Ureter (tissue), 1 donor: ENCODE measurements around the gene CTDNEP1. TPM values are rescaled to one million over a fixed set of nuclear protein-coding genes. Genes with fewer than 3 reads are reported as not detected.

ENCODE experiments used
- DNase-seq: peaks from one replicate; pipeline ENCODE4 v3.0.0-alpha.2; 2020; ENCODE audit warnings: low spot score
- total RNA-seq: library from RNA; stranded (reverse); gene quantifications from one replicate; pipeline ENCODE4 v1.2.4, GENCODE V29; 2023
- donor health status: DM: yes; HTN: yes; CAD: no.

CTDNEP1 gene
- total RNA-seq = 116 TPM

- DNase-seq = peak; percentile 99
These were observed at the start of gene CTDNEP1 for GRCh38 chr17:7251661-7252175. TSS of gene CTDNEP1 (minus strand) at chr17:7251734. CDS start at chr17:7251296, 438 bp downstream.

- peak; percentile 77 for DNase-seq
These were observed 44.8 kb upstream of the CTDNEP1 start for GRCh38 chr17:7296189-7296861.

- no peak for DNase-seq
These were observed 44.0 kb upstream of the CTDNEP1 start for GRCh38 chr17:7295230-7296180.

- peak; percentile 64 for DNase-seq
These were observed 43.1 kb upstream of the CTDNEP1 start, which contains the start of gene YBX2 for GRCh38 chr17:7294614-7295153. TSS of gene YBX2 (minus strand) at chr17:7294639. CDS start at chr17:7294500, 139 bp downstream.

- DNase-seq = no peak
These were observed 42.5 kb upstream of the CTDNEP1 start for GRCh38 chr17:7293816-7294613.

- no peak for DNase-seq
These were observed 41.6 kb upstream of the CTDNEP1 start for GRCh38 chr17:7293159-7293558.

GRCh38 chr17:7292729-7293128 lies 41.2 kb upstream of the CTDNEP1 start:
- DNase-seq = no peak

GRCh38 chr17:7292194-7292593 lies 40.7 kb upstream of the CTDNEP1 start:
- no peak for DNase-seq

DNA sequence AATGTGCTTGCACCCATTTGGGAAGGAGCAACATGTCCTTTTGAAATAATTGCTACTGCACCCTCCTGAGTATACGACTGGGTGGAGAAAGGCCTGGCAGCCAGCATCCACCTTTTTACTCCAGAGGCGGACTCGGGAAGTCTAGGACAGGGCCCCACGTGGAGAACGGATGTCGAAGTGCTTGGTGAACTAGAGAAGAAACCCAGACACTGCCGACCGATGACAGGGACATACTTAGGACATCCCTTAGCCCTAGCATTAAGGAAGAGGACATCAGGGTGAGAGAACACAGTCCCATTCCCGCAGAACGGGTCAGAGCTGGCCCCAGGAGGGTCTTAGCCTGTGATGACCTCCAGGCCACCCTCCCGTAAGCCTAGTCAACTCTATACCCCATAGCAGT lies 39.2 kb upstream of the CTDNEP1 start:
- DNase-seq = no peak

DNA sequence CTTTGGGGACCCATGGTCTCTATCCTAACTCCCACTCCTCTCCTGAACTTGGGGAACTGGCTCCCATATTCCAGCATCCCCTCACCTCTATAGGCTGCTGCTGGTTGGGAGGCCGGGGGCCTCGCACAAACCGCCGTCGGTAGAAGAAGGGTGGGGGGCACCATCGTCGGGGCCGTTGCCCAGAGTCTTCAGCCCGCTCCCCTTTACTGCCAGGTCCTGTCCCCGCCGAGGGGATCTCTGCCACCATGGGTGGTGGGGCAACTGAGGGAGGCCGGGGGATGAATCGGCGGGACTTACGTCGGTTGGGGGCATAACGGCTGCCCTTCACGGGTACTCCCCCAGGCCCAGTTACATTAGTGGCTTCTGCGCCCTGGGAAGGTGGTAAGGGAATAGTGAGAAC lies 38.6 kb upstream of the CTDNEP1 start:
- no peak for DNase-seq

GRCh38 chr17:7289256-7290032 lies 37.9 kb upstream of the CTDNEP1 start:
- no peak for DNase-seq

GRCh38 chr17:7285679-7286078 lies 34.1 kb upstream of the CTDNEP1 start:
- no peak for DNase-seq

GRCh38 chr17:7284911-7285310 lies 33.4 kb upstream of the CTDNEP1 start:
- DNase-seq = no peak

DNA sequence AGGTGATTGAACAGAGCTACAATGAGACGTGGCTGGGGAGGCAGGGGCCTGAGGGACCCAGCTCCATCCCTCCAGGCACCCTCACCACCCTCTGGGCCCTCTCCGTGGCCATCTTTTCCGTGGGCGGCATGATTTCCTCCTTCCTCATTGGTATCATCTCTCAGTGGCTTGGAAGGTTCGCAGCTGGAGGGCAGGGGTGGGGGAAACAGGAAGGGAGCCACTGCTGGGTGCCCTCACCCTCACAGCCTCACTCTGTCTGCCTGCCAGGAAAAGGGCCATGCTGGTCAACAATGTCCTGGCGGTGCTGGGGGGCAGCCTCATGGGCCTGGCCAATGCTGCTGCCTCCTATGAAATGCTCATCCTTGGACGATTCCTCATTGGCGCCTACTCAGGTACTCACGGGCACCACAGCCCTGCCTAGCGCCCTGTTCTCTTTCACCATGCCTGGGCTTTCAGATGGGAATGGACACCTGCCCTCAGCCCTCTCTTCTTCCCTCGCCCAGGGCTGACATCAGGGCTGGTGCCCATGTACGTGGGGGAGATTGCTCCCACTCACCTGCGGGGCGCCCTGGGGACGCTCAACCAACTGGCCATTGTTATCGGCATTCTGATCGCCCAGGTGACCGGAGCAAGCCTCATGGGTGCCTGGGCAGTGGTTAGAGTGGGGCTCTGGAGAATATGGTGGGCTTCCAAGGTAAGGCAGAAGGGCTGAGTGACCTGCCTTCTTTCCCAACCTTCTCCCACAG lies 32.1 kb upstream of the CTDNEP1 start:
- DNase-seq = no peak

DNA sequence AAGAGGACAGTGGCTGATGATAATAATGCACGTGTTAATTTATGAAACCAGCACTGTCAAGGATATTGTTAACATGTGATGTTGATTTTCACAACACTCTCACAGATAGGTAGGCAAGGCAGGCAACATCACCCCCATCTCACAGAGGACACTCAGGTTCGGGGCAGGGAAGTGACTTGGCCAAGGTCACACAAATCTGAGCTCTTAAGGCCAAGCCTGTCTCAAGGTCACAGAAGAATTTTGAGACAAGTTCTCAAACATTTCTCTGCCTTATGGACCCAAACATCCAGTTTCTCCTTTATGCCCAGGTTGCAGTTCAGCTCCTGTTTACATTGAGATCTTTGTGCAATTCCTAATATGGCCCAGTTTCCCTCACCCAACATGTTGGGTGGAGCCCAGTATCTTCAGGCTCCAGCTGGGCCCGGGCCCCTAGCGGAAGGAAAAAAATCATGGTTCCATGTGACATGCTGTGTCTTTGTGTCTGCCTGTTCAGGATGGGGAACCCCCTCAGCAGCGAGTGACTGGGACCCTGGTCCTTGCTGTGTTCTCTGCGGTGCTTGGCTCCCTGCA lies 31.3 kb upstream of the CTDNEP1 start:
- DNase-seq = no peak

- DNase-seq = peak; percentile 68
These were observed 30.6 kb upstream of the CTDNEP1 start for GRCh38 chr17:7281953-7282751.

GRCh38 chr17:7281074-7281952 lies 29.8 kb upstream of the CTDNEP1 start, which contains the start of gene SLC2A4:
TSS of gene SLC2A4 (plus strand) at chr17:7281718. CDS start at chr17:7281935, 217 bp downstream.
- peak; percentile 96 for DNase-seq
